ENCODE results near the gene RFLNA. TPM values are rescaled to one million over a fixed set of nuclear protein-coding genes. Genes with fewer than 3 reads are reported as not detected.

Gene RFLNA
- total RNA-seq, 2 experiments from 2014 or later: not detected

DNA sequence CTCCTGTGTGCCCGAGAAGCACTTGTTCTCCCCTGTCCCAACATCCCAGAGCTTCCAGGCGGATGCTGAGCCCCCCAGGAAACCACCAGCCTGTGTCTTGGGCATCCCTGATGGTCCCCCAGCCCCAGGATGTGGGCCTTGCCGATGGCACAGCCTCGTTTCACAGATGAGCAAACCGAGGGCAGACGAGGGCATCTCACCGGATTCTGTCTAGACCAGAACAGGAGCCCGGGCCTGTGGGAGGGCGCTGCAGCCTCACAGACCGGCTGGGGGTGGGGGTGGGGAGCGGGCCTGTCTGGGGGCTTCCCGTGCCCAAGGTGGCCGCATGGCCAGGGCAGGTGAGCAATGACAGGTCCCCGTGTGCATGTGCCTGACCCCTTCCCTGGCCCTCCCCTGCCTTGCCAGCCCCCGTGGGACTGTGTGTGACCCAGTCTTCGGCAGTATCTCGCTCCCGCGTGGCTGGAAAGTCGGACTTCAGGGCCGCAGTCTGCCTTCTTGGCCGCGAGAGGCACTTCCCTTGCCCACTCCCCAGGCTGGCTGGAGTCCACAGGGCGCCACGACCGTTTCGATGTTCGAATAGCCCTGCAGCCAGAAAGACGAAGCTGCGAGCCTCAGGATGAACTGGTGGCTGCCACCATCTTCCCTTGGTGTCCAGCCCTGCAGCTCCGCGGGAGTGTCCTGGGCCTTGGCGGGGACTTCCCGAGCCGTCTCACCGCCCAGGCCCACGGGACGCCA, 8.9 kb downstream of the RFLNA start:
- intact Hi-C loops (cut with micrococcal nuclease; ENCODE audit: unreplicated experiment): no loop called here
- DNase-seq (ENCODE audit: low spot score): no peak
- H3K4me2 ChIP-seq (ENCODE audit: low read length): no peak overlapping the region
- BruUV-seq (replicated peaks): no TSS peak
- H2AFZ ChIP-seq (ENCODE audit: low read length): no peak overlapping the region
- H3K27ac ChIP-seq (ENCODE audit: low read depth, low read length, poor library complexity, severe bottlenecking): no peak overlapping the region
- no peaks in the 10 kb centered on the region for H4K20me1 ChIP-seq (ENCODE audit: insufficient read depth, low read length)
- no peaks in the 10 kb centered on the region for H3K4me1 ChIP-seq (ENCODE audit: insufficient read depth, low read length, poor library complexity, severe bottlenecking)
- no peaks in the 10 kb centered on the region for H3K79me2 ChIP-seq (ENCODE audit: insufficient read depth, low read depth, low read length)
- TF ChIP-seq, protein P1, sequence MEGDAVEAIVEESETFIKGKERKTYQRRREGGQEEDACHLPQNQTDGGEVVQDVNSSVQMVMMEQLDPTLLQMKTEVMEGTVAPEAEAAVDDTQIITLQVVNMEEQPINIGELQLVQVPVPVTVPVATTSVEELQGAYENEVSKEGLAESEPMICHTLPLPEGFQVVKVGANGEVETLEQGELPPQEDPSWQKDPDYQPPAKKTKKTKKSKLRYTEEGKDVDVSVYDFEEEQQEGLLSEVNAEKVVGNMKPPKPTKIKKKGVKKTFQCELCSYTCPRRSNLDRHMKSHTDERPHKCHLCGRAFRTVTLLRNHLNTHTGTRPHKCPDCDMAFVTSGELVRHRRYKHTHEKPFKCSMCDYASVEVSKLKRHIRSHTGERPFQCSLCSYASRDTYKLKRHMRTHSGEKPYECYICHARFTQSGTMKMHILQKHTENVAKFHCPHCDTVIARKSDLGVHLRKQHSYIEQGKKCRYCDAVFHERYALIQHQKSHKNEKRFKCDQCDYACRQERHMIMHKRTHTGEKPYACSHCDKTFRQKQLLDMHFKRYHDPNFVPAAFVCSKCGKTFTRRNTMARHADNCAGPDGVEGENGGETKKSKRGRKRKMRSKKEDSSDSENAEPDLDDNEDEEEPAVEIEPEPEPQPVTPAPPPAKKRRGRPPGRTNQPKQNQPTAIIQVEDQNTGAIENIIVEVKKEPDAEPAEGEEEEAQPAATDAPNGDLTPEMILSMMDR (conservative IDR thresholded peaks at IDR 0.05; ENCODE audit: low read length): no peak
- no peak for TF ChIP-seq EZH2phosphoT487 (IDR thresholded peaks at IDR 0.05; ENCODE audit: borderline replicate concordance, low read depth, low read length)
- no peaks in the 10 kb centered on the region for H3K36me3 ChIP-seq (ENCODE audit: insufficient read depth, low read length)
- H3K9me2 ChIP-seq (ENCODE audit: insufficient read depth, low read length): no peaks in the 10 kb centered on the region
- no peak overlapping the region for H3K4me3 ChIP-seq (ENCODE audit: low read depth, low read length, poor library complexity, severe bottlenecking)
- POLR2A ChIA-PET: no interaction called here
- H3K9me3 ChIP-seq (ENCODE audit: low read length): no peaks in the 10 kb centered on the region
- CTCF ChIA-PET (ENCODE audit: unreplicated experiment): no interaction called here

DNA sequence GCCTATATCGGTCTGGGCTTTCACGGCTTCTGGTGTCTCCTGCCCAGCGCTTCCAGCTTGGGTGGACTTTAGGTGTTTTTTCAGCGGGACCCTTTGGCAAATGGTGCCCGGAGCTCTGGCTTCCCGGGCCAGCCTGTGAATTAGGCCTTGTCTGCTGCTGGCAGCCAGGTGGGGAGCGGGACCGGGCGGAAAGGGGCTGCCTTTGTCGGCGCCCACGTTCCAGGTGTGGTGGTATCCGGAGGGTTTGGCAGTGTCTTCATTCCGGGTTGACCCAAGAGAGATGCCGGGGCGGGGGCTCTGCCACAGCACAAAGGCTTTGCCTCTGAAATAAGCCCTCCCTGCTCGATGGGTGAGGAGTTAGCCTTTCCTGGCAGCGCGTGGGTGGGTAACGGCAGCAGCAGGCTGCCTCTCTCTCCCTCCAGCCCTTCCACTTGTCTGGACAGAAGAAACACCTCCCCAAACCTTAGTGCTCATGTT, 9.5 kb downstream of the RFLNA start:
- no peak for TF ChIP-seq EZH2phosphoT487 (IDR thresholded peaks at IDR 0.05; ENCODE audit: borderline replicate concordance, low read depth, low read length)
- TF ChIP-seq, protein P1 (conservative IDR thresholded peaks at IDR 0.05; ENCODE audit: low read length): no peak
- no peak overlapping the region for H3K4me2 ChIP-seq (ENCODE audit: low read length)
- no TSS peak for BruUV-seq (replicated peaks)
- H3K9me3 ChIP-seq (ENCODE audit: low read length): no peaks in the 10 kb centered on the region
- H3K79me2 ChIP-seq (ENCODE audit: insufficient read depth, low read depth, low read length): no peaks in the 10 kb centered on the region
- H3K9me2 ChIP-seq (ENCODE audit: insufficient read depth, low read length): no peaks in the 10 kb centered on the region
- ChIA-PET POLR2A (no interaction called here), CTCF (ENCODE audit: unreplicated experiment) (no interaction called here)
- no peaks in the 10 kb centered on the region for H3K4me1 ChIP-seq (ENCODE audit: insufficient read depth, low read length, poor library complexity, severe bottlenecking)
- intact Hi-C loops (cut with micrococcal nuclease; ENCODE audit: unreplicated experiment): no loop called here
- H4K20me1 ChIP-seq (ENCODE audit: insufficient read depth, low read length): no peaks in the 10 kb centered on the region
- no peak overlapping the region for H3K27ac ChIP-seq (ENCODE audit: low read depth, low read length, poor library complexity, severe bottlenecking)
- H3K4me3 ChIP-seq (ENCODE audit: low read depth, low read length, poor library complexity, severe bottlenecking): no peak overlapping the region
- H3K36me3 ChIP-seq (ENCODE audit: insufficient read depth, low read length): no peaks in the 10 kb centered on the region
- no peak for DNase-seq (ENCODE audit: low spot score)
- no peak overlapping the region for H2AFZ ChIP-seq (ENCODE audit: low read length)

GRCh38 chr12:124305136-124305535, 10.2 kb downstream of the RFLNA start:
- Histone ChIP-seq H3K4me1 (ENCODE audit: insufficient read depth, low read length, poor library complexity, severe bottlenecking) (no peaks in the 10 kb centered on the region), H3K9me2 (ENCODE audit: insufficient read depth, low read length) (no peaks in the 10 kb centered on the region), H3K27ac (ENCODE audit: low read depth, low read length, poor library complexity, severe bottlenecking) (no peak overlapping the region), H3K9me3 (ENCODE audit: low read length) (no peaks in the 10 kb centered on the region), H3K79me2 (ENCODE audit: insufficient read depth, low read depth, low read length) (no peaks in the 10 kb centered on the region), H2AFZ (ENCODE audit: low read length) (no peak overlapping the region), H3K36me3 (ENCODE audit: insufficient read depth, low read length) (no peaks in the 10 kb centered on the region), H3K4me2 (ENCODE audit: low read length) (no peak overlapping the region), H3K4me3 (ENCODE audit: low read depth, low read length, poor library complexity, severe bottlenecking) (no peak overlapping the region), H4K20me1 (ENCODE audit: insufficient read depth, low read length) (no peaks in the 10 kb centered on the region)
- no TSS peak for BruUV-seq (replicated peaks)
- POLR2A ChIA-PET: interaction anchor here (0.5 kb wide), 1 partner anchor 66 kb away, joined by 3 read pairs; no protein-coding TSS in a partner anchor
- intact Hi-C loops (cut with micrococcal nuclease; ENCODE audit: unreplicated experiment): no loop called here
- TF ChIP-seq EZH2phosphoT487 (IDR thresholded peaks at IDR 0.05; ENCODE audit: borderline replicate concordance, low read depth, low read length): no peak
- TF ChIP-seq, protein P1 (conservative IDR thresholded peaks at IDR 0.05; ENCODE audit: low read length): no peak
- CTCF ChIA-PET (ENCODE audit: unreplicated experiment): no interaction called here
- DNase-seq (ENCODE audit: low spot score): no peak
